T-helper 2 cell treated with Interferon-gamma antibody and Interleukin-4, amounts not matched to agents 100 ng/mL and 5 ng/mL, for 36 hours (primary cell): ENCODE data around the gene NUDC. TPM values are rescaled to one million over a fixed set of nuclear protein-coding genes. Genes with fewer than 3 reads are reported as not detected.

Experiments
- intact Hi-C: fragments of 100-400 bp; cut with micrococcal nuclease; formaldehyde crosslinking; loops from one replicate; pipeline ENCODE4 v1.15.1; 2023
- total RNA-seq: library from RNA; stranded (reverse); gene quantifications from 2 replicates; pipeline ENCODE4 v1.2.3, GENCODE V29; 2022

The NUDC gene
- total RNA-seq, 1 donor from 2014 or later, result 91.4 TPM

DNA sequence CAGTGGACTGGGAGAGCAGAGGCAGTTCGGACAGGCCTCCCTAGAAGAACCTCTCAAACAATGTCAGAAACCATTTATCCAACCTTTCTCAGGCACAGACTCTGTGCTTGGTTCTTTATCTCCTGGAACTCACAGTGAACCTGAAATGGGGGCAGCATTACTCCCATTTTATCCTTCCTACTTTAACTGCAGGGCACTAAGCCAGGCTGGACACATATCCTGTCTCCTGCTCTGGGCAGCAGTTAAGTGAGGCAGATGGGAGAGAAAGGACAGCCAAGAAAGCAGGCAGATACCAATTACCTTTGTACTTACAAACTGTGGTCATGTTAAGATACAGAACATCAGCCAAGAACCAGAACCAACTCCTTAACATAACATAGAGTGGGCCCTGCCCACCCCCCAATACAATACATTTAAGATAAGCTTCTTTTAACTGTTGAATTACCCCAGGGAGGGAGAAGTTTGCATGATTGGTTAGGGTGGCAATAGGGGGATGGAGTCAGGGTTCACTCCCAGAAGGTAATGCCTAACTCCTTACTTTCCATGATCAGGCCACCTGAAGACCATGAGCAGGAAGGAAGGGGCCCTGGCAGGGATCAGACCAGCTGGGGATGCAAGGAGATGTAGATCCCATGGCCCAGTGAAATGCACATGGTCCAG lies 27.9 kb downstream of the NUDC start:
- intact Hi-C loops, result no loop called here

- intact Hi-C loops, result no loop called here
Measured at GRCh38 chr1:26949926-26950319, 28.4 kb downstream of the NUDC start.

DNA sequence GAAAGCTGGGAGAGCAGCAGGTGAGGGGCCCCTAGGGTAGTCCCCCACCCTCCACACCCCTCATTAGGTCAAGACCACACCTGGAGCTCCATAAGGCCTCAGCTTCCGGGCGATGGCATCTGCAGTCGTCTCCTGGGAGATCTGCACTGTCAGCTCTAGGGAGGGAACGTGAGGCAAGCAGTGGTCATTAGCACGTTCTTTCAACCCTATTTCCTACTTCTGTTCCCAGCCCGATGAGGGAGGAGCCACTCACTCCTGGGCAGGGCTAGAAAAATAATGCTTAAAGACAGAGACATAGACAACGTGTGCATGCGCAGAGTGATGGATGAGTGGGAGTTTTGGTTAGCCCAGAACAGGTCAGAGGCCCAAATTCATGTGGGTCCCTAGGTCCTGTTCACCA lies 29.1 kb downstream of the NUDC start:
- intact Hi-C loops, result no loop called here

DNA sequence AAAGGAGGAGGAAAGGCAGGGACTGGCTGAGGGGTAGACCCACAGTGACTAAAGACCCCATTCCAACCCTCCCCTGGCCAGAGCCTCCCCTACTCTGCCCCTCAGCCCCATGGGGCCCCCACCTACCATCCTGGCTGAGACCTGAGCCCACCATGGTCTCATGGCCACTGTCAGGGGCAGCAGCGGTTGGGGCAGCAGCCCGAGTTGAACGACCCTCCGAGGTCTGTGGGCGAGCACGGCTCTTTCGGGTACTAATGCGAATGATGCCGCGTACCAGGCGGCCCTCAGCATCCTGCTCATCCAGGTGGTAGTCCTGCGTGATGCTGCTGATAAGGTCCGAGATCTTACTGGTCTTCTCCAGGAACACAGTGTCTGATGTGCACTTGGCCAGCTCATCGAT lies 29.7 kb downstream of the NUDC start:
- intact Hi-C loops, result no loop called here

DNA sequence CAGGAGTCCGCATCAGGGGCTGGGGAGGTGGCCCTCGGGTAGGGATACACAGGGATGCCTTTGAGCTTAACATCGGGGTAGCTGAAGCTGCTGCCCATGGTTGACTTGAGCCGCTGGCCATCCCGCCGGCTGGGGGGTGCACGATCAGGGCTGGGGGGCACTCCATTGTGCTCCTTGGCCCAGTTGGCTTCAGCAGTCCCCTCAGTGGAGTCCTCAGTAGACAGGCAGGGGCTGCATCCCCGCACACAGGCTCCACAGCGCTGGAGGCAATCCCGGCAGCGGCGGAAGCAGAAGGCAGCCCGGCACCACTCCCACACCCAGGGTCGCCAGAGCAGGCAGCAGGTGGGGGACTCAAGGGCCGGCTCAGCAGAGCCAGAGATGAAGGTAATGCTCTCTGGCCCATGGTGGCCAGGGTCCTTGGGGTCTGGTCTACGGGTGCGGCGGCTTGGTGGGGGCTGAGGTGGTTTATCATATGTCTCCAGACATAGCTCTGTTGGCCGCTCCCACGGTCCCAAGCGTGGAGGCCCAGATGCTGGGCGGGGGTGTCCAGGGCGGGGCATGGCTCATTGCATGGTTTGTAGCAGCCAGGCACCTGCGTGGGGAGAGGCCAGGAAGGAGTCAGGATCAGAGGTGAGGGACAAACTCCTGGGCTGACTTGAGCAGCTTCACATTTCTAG lies 30.4 kb downstream of the NUDC start:
- intact Hi-C loops, result no loop called here

GRCh38 chr1:26953374-26953773 lies 31.8 kb downstream of the NUDC start:
- intact Hi-C loops, result no loop called here

GRCh38 chr1:26956321-26956720 lies 34.8 kb downstream of the NUDC start:
- intact Hi-C loops, result no loop called here

GRCh38 chr1:26957306-26957705 lies 35.8 kb downstream of the NUDC start:
- intact Hi-C loops, result no loop called here

GRCh38 chr1:26959270-26959669 lies 37.7 kb downstream of the NUDC start:
- intact Hi-C loops, result no loop called here

GRCh38 chr1:26959722-26960624 lies 38.4 kb downstream of the NUDC start, which contains the start of gene KDF1:
Gene KDF1 (minus strand): TSS chr1:26960468. CDS start chr1:26952380, 8,088 bp downstream.
- intact Hi-C loops, result no loop called here

- intact Hi-C loops, result no loop called here
Measured at GRCh38 chr1:26960625-26960966, 39.1 kb downstream of the NUDC start.

DNA sequence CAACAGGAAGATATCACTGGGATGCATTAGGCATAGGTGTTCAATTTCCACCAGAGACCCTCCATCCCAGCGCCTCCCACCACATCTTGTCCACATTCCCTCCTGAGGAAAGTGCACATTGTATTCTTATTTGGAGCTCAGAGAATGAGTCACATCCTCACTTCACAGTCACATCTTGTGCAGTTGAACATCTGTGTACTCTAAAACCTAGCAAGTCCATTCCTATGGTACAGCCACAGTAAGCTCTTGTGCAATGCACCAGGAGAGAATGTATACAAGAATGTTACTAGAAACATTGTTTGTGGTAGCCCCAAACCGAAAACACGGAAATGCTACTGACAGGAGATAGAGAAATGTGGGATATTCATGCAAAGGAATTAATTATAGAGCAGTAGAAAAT lies 40.3 kb downstream of the NUDC start:
- intact Hi-C loops, result no loop called here

- intact Hi-C loops, result no loop called here
Measured at GRCh38 chr1:26965213-26965612, 43.7 kb downstream of the NUDC start.

- intact Hi-C loops, result no loop called here
Measured at GRCh38 chr1:26965628-26966027, 44.1 kb downstream of the NUDC start.

DNA sequence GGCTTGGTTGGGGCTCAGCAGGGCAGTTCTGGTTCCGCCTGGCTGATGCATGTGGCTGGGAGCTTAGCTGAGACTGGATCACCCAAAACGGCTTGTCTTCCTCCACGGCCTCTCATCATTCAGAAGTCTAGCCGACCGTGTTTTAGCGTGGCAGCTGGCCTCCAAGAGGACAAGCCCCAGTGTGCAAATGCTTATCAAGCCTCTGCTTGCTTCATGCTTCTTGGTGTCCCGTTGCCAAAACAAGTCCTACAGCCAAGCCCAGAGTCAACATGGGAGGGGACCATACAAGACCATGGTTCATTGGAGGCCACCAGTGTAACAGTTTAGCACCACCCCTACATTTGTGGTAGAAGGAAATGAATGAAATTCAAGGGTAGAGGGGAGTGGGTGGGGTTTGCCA lies 49.3 kb downstream of the NUDC start:
- intact Hi-C loops, result no loop called here

DNA sequence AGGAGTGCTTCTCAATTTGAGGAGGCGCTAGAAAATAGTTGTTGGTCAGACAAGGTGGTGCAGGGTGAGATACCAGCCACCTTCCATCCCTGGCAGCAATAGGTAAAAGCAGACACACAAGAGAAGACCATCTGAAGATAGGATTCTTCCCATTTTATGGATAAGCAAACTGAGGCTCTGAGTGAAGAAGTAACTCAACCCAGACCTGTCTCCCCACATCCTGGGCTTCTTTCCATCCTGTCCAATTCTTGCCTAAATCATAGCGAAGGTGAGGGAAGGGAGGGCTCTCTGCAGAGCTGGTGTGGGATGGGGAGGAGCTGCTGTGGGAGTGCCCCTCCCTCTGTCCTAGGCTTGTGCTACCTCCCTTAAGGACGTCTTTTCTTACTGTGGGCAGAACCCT lies 50.0 kb downstream of the NUDC start:
- intact Hi-C loops, result no loop called here

DNA sequence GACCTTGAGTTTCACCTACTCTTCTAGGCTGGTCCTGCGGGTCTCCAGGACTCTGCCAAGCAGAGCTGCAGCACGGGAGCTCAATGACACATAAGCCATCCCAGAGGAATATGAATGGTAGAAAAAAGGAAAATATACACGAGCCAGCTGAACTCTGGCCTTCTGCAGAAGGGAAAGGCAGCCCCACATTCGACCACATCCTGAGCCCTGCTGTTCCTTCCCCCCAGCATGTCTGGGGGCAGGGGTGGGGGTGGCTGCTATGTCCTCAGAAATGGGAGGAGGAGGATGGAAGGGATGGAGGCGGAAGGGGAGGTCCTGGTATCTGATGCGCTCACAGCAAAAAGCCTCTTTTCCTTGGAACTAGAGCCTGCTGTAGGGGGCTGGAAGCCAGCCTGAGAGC lies 50.8 kb downstream of the NUDC start:
- intact Hi-C loops, result no loop called here

DNA sequence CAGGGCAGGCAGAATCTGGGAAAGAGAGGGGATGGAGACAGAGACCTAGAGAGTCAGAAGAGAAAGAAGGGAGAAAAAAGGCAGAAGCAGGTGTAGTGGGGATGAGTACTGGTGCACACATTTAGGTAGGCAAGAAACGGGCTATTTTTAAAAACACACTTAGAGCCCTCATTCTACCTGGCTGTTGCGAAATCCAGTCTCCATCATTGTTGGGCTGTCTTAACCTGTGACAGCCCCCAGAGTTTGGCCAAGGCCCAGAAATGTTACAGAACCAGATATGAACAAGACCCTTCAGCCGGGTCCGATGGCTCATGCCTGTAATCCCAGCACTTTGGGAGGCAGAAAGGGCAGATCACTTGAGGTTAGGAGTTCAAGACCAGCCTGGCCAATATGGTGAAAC lies 51.3 kb downstream of the NUDC start:
- intact Hi-C loops, result no loop called here

GRCh38 chr1:26976621-26977510 lies 55.3 kb downstream of the NUDC start:
- intact Hi-C loops, result no loop called here

- intact Hi-C loops, result no loop called here
Measured at GRCh38 chr1:26978901-26979300, 57.4 kb downstream of the NUDC start.

DNA sequence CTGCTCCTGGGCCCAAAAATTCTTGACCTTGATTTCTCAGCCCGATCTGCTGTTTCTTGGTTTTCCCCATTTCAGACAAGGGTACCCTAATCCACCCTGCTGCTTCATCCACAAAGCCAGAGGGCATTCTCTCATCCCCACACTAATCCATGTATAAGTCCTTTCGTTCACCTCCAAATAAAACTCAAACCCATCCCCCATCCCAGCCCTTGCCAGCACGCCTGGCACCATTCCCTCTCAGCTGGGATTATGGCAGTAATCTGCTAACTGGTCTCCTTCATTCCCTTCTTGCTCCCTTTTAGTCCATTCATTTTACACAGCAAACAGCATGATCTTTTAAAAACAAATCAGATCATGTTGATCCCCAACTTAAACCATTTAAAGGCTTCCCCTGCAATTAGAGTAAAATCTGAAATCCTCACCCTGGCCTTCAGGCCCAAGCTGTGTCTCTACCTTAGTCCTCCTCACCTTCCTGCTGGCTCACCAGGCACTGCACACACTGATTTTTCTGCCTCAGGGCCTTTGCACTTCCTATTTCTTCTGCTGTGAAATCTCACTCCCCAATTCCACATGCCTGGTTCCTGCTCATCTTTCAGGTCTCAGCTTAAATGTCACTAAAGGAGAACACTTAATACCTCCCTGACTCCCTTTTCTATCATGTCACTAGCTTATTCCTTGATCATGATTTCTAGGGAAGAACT lies 59.8 kb downstream of the NUDC start:
- intact Hi-C loops, result no loop called here
